OCI-LY1 (cell line): ENCODE measurements around the gene TCN1.
"Not testable (repeated sequence)": the region's sequence is repeated elsewhere in the genome, so short reads cannot be mapped to it uniquely, and the experiment has no call there.

ENCODE experiments used
- H2AFZ ChIP-seq: fragments of 200-600 bp; sonication (generic), shearing (Covaris generic); 2 replicates; pipeline ENCODE4 v1.6.0; 2014; ENCODE audit warnings: antibody characterized with exemption, mild to moderate bottlenecking, low read length
- H3F3A ChIP-seq: fragments of 200-600 bp; sonication (generic), shearing (Covaris generic); 2 replicates; pipeline ENCODE4 v1.6.0; 2014; ENCODE audit warnings: mild to moderate bottlenecking, antibody characterized with exemption, low read length, moderate library complexity; ENCODE audit not compliant: insufficient read depth
- H3K27ac ChIP-seq: fragments of 200-600 bp; sonication (generic); 2 replicates; pipeline ENCODE4 v1.5.1; 2014; ENCODE audit warnings: low read length, mixed run types, mild to moderate bottlenecking, low read depth; ENCODE audit not compliant: poor library complexity, severe bottlenecking
- H3K27me3 ChIP-seq: fragments of 200-600 bp; sonication (generic); 2 replicates; pipeline ENCODE4 v1.6.0; 2014; ENCODE audit warnings: antibody characterized with exemption, mild to moderate bottlenecking, low read length, moderate library complexity; ENCODE audit not compliant: insufficient read depth
- H3K36me3 ChIP-seq: fragments of 200-600 bp; sonication (generic); 2 replicates; pipeline ENCODE4 v1.6.1; 2014; ENCODE audit warnings: mild to moderate bottlenecking, antibody characterized with exemption, low read length, moderate library complexity, mixed read lengths; ENCODE audit not compliant: insufficient read depth
- H3K4me1 ChIP-seq: fragments of 200-600 bp; sonication (generic); 2 replicates; pipeline ENCODE4 v1.5.1; 2014; ENCODE audit warnings: mild to moderate bottlenecking, low read length, moderate library complexity; ENCODE audit not compliant: insufficient read depth, severe bottlenecking
- H3K4me2 ChIP-seq: fragments of 200-600 bp; sonication (generic), shearing (Covaris generic); 2 replicates; pipeline ENCODE4 v1.6.1; 2014; ENCODE audit warnings: low read length
- H3K4me3 ChIP-seq: fragments of 200-600 bp; sonication (generic); 2 replicates; pipeline ENCODE4 v1.5.1; 2014; ENCODE audit warnings: low read length, low read depth, mild to moderate bottlenecking, mixed read lengths; ENCODE audit not compliant: poor library complexity, severe bottlenecking
- H3K79me2 ChIP-seq: fragments of 200-600 bp; shearing (Covaris generic); 2 replicates; pipeline ENCODE4 v1.6.1; 2016; ENCODE audit warnings: mixed run types, low read length, mixed read lengths; ENCODE audit not compliant: insufficient read depth
- H3K9ac ChIP-seq: fragments of 200-600 bp; sonication (generic), shearing (Covaris generic); 2 replicates; pipeline ENCODE4 v1.6.1; 2014; ENCODE audit warnings: mild to moderate bottlenecking, low read length, mixed read lengths
- H3K9me2 ChIP-seq: fragments of 200-600 bp; sonication (generic), shearing (Covaris generic); 2 replicates; pipeline ENCODE4 v1.6.1; 2014; ENCODE audit warnings: low read depth, mild to moderate bottlenecking, low read length, mixed read lengths
- H3K9me3 ChIP-seq: fragments of 200-600 bp; shearing (Covaris generic); 2 replicates; pipeline ENCODE4 v1.6.1; 2014; ENCODE audit warnings: low read length, mixed read lengths
- H4K20me1 ChIP-seq: fragments of 200-600 bp; sonication (generic), shearing (Covaris generic); 2 replicates; pipeline ENCODE4 v1.6.0; 2016; ENCODE audit warnings: mild to moderate bottlenecking, low read length; ENCODE audit not compliant: insufficient read depth
- EZH2 ChIP-seq: fragments of 200-600 bp; sonication (generic), shearing (Covaris generic); IDR thresholded peaks from 2 replicates; pipeline ENCODE4 v1.8.0; 2017; ENCODE audit warnings: borderline replicate concordance, mixed run types, mild to moderate bottlenecking, antibody characterized with exemption, low read length, moderate library complexity, mixed read lengths
- TF ChIP-seq, protein P1 (sequence below): fragments of 200-600 bp; sonication (generic), shearing (Covaris generic); IDR thresholded peaks from 2 replicates; pipeline ENCODE4 v1.5.1; 2017; ENCODE audit warnings: mild to moderate bottlenecking, antibody characterized with exemption, low read length, moderate library complexity, mixed read lengths

TCN1 gene, protein sequence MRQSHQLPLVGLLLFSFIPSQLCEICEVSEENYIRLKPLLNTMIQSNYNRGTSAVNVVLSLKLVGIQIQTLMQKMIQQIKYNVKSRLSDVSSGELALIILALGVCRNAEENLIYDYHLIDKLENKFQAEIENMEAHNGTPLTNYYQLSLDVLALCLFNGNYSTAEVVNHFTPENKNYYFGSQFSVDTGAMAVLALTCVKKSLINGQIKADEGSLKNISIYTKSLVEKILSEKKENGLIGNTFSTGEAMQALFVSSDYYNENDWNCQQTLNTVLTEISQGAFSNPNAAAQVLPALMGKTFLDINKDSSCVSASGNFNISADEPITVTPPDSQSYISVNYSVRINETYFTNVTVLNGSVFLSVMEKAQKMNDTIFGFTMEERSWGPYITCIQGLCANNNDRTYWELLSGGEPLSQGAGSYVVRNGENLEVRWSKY

DNA sequence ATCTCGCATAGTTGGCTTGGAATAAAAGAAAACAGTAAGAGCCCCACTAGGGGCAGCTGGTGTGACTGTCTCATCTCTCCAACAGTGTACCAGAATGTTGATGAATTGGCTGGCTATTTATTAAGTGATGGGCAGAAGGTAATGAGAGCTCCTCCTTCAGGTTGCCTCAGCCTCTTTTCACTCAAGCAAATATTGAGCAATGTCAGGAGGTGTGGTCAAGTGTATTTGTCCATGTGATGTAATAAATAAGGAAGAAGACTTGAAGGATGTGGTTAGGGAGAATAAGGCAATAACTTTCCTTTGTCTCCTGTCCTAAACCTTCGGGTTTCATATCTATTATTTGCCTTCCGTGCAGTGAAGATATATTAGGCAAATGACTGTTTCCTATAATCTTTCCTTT is at the start of gene TCN1:
TCN1 (minus strand) TSS at position 91 of the 400 bp plus-strand sequence; CDS start at position 74, 17 bp downstream.
- Histone ChIP-seq H3K27ac (no peak within 1 kb of the TSS), H3K9me2 (no peaks in the 10 kb centered on the region), H3K9ac (no peak within 1 kb of the TSS), H3F3A (no peaks in the 10 kb centered on the region), H4K20me1 (no peaks in the 10 kb centered on the region), H3K4me3 (no peak within 1 kb of the TSS), H3K9me3 (no peaks in the 10 kb centered on the region), H3K36me3 (no peaks in the 10 kb centered on the region), H3K79me2 (no peaks in the 10 kb centered on the region), H3K4me1 (no peaks in the 10 kb centered on the region), H3K27me3 (no peaks in the 10 kb centered on the region), H2AFZ (no peak within 1 kb of the TSS), H3K4me2 (no peak within 1 kb of the TSS)
- TF ChIP-seq, protein P1, sequence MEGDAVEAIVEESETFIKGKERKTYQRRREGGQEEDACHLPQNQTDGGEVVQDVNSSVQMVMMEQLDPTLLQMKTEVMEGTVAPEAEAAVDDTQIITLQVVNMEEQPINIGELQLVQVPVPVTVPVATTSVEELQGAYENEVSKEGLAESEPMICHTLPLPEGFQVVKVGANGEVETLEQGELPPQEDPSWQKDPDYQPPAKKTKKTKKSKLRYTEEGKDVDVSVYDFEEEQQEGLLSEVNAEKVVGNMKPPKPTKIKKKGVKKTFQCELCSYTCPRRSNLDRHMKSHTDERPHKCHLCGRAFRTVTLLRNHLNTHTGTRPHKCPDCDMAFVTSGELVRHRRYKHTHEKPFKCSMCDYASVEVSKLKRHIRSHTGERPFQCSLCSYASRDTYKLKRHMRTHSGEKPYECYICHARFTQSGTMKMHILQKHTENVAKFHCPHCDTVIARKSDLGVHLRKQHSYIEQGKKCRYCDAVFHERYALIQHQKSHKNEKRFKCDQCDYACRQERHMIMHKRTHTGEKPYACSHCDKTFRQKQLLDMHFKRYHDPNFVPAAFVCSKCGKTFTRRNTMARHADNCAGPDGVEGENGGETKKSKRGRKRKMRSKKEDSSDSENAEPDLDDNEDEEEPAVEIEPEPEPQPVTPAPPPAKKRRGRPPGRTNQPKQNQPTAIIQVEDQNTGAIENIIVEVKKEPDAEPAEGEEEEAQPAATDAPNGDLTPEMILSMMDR = no peak
- no peak for TF ChIP-seq EZH2

DNA sequence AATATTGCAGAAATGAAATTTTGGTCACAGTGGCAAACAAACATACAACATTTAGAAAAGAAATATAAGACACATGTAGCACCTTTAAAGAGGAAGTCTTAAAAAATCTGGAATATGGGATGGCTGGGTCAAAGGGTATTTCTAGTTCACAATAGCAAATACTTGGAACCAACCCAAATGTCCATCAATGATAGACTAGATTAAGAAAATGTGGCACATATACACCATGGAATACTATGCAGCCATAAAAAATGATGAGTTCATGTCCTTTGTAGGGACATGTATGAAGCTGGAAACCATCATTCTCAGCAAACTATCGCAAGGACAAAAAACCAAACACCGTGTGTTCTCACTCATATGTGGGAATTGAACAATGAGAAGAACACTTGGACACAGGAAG is 37.3 kb upstream of the TCN1 start:
- H3K4me1 ChIP-seq, H3F3A ChIP-seq, H3K4me3 ChIP-seq, H3K79me2 ChIP-seq, H3K9me3 ChIP-seq, H3K9me2 ChIP-seq, H3K27me3 ChIP-seq, H3K36me3 ChIP-seq, H3K9ac ChIP-seq, H3K27ac ChIP-seq, H3K4me2 ChIP-seq, H4K20me1 ChIP-seq, H2AFZ ChIP-seq: not testable (repeated sequence)

DNA sequence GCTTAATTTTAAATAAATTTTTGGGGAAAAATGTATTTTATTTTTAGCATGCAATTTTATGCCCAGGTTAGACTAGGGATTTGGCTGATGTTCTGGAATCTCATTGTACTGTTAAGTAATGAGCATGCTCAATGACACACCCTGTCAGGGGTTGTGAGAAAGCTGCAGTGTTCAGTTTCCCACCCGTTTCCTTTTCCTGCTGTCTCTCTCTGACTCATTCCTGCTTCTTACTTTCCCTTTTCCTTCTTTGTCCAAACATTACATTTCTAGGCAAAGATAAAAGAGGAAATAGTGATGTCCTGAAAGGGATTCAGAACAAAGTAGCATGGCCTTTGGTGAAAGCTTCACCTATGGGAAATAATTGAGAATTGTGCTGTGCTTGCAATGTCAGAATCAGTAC is 35.0 kb upstream of the TCN1 start:
- Histone ChIP-seq H3K36me3 (no peaks in the 10 kb centered on the region), H3F3A (no peaks in the 10 kb centered on the region), H3K27ac (no peak overlapping the region), H3K79me2 (no peaks in the 10 kb centered on the region), H3K4me1 (no peaks in the 10 kb centered on the region), H3K4me2 (no peak overlapping the region), H4K20me1 (no peaks in the 10 kb centered on the region), H2AFZ (no peak overlapping the region), H3K9ac (no peak overlapping the region), H3K4me3 (no peak overlapping the region), H3K9me3 (no peaks in the 10 kb centered on the region), H3K27me3 (no peaks in the 10 kb centered on the region), H3K9me2 (no peaks in the 10 kb centered on the region)
- no peak for TF ChIP-seq EZH2
- TF ChIP-seq, protein P1 = no peak
